Ovary (tissue), 3 donors: Measurements from ENCODE around the gene SH3RF3.

ENCODE experiments used
- POLR2A ChIP-seq: fragments of 450-650 bp; IDR thresholded peaks from one replicate; pipeline ENCODE4 v1.6.1; 2017; ENCODE audit warnings: antibody characterized with exemption, mild to moderate bottlenecking, moderate library complexity
- TF ChIP-seq, protein P1 (sequence below), 3 donors: fragments of 450-650 bp in 2 of 3; fragments of 200-600 bp in 1 of 3; IDR thresholded peaks; one replicate each; pipeline versions ENCODE4 v1.5.1 to v1.8.0; 2016 to 2022; ENCODE audit warnings: antibody characterized with exemption in 3 of 3, mild to moderate bottlenecking in 1 of 3
- donor health status: DM: no; HTN: no; CAD: no.

DNA sequence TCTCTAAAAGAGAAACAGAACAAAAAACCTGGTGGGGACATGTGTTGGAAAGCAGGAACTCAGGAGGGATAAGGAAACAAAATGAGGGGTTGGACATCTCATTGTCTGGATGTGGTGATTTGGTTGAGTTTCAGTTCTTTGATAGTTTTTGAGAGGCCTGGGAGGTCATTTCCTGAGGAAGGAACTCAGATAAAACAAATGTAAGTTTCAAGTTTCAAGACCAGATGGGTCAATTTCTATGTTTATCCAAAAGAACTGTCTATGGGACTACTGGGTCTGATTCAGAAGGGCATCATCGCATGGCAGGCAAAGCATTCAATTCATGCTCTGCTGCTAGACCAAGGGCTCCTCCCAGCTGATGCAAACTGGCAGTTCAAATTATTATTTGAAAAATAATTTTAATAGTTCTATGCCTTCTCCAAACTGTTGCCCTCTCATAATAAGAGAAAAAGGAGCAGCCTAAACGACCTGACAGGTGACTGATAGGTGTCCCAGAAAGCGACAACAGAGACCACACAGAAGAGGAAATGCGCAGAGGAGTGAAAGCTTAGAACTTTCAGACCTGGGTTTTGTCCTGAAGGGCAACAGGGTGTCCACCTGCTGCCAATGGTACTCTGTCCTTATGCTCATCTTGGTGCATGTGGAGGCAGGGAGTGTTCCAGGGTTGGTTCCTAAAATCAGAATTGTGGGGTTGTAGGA, 39.3 kb upstream of the SH3RF3 start:
- TF ChIP-seq, protein P1, sequence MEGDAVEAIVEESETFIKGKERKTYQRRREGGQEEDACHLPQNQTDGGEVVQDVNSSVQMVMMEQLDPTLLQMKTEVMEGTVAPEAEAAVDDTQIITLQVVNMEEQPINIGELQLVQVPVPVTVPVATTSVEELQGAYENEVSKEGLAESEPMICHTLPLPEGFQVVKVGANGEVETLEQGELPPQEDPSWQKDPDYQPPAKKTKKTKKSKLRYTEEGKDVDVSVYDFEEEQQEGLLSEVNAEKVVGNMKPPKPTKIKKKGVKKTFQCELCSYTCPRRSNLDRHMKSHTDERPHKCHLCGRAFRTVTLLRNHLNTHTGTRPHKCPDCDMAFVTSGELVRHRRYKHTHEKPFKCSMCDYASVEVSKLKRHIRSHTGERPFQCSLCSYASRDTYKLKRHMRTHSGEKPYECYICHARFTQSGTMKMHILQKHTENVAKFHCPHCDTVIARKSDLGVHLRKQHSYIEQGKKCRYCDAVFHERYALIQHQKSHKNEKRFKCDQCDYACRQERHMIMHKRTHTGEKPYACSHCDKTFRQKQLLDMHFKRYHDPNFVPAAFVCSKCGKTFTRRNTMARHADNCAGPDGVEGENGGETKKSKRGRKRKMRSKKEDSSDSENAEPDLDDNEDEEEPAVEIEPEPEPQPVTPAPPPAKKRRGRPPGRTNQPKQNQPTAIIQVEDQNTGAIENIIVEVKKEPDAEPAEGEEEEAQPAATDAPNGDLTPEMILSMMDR (IDR thresholded peaks at IDR 0.05): no peak
- TF ChIP-seq POLR2A: no peak
